ENCODE data around the gene LHPP.

Gene LHPP

GRCh38 chr10:124525751-124526600 is 64.4 kb downstream of the LHPP start:
- Histone ChIP-seq H3K27me3 (ENCODE audit: control insufficient read depth in 1 of 2, insufficient read depth in 2 of 2, low read length in 2 of 2) (no peaks in the 10 kb centered on the region), H3K9ac (ENCODE audit: low read length) (no peak overlapping the region), H3K36me3 (ENCODE audit: insufficient read depth, low read length) (no peaks in the 10 kb centered on the region), H3K4me1 (ENCODE audit: insufficient read depth, low read length) (peaks cover 40% of the 10 kb centered on the region), H3K27ac (ENCODE audit: low read depth, low read length) (peak overlapping the region; percentile 85), H3K9me3 (ENCODE audit: low read length) (no peaks in the 10 kb centered on the region), H3K4me3 (ENCODE audit: low read depth in 1 of 2, low read length in 2 of 2) (no peak overlapping the region)

DNA sequence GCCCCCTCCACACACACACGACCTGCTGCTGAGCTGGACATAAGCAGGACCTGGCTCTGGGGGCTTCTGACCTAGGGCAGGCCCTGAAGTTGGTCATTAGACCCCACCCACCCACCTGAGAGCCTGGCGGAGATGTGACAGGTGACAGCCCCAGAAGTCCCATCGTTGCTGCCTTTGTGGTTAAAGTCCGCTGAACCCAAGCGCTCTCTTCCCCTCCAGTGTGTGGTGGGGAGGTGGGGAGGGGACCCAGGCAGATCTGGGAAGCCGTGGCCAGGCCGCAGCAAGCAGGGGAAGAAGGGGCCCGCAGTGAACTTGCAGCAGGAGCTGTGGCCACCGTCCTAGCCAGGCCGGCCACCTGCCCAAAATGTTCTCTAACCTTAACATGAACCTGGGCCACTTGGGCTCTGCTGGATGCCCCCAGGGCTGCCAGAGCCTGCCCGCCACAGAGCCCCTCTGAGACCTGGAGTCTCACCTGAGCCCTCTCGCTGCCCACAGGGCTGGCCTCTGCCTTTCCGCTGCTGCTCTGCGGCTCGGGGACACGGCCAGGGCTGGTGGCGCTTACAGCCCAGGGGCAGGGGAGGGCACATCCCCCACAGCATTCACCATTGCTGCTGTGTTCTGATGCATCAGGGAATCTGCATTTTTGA is 65.1 kb downstream of the LHPP start:
- H3K9me3 ChIP-seq (ENCODE audit: low read length) = no peaks in the 10 kb centered on the region
- no peaks in the 10 kb centered on the region for H3K36me3 ChIP-seq (ENCODE audit: insufficient read depth, low read length)
- H3K27me3 ChIP-seq (ENCODE audit: control insufficient read depth in 1 of 2, insufficient read depth in 2 of 2, low read length in 2 of 2) = no peaks in the 10 kb centered on the region
- H3K9ac ChIP-seq (ENCODE audit: low read length) = no peak overlapping the region
- H3K27ac ChIP-seq (ENCODE audit: low read depth, low read length) = peak overlapping the region; percentile 1
- H3K4me3 ChIP-seq (ENCODE audit: low read depth in 1 of 2, low read length in 2 of 2) = no peak overlapping the region
- peaks cover 40% of the 10 kb centered on the region for H3K4me1 ChIP-seq (ENCODE audit: insufficient read depth, low read length)

DNA sequence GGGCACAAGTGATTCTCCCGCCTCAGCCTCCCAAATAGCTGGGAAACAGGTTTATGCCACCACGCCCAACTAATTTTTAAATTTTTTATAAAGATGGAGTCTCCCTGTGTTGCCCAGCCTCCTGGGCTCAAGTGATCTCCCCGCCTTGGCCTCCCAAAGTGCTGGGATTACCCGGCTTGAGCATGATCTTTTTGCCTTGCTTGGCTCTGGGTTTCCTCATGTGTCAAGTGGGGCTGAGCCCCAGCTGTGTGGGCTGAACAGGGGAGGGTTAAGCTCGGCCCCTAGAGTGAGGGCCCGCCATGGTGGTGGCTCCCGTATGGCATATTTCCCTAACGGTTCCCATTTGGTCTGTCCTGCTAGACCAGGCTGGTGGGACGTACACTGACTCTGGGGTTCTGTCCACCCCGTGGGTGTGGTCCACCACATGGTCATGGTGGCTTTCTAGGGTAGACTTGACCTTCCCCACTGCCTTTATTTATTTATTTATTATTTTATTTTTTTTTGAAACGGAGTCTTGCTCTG is 66.3 kb downstream of the LHPP start:
- Histone ChIP-seq H3K9me3 (ENCODE audit: low read length) (no peaks in the 10 kb centered on the region), H3K9ac (ENCODE audit: low read length) (no peak overlapping the region), H3K36me3 (ENCODE audit: insufficient read depth, low read length) (no peaks in the 10 kb centered on the region), H3K4me3 (ENCODE audit: low read depth in 1 of 2, low read length in 2 of 2) (no peak overlapping the region), H3K4me1 (ENCODE audit: insufficient read depth, low read length) (peaks cover 29% of the 10 kb centered on the region), H3K27ac (ENCODE audit: low read depth, low read length) (no peak overlapping the region), H3K27me3 (ENCODE audit: control insufficient read depth in 1 of 2, insufficient read depth in 2 of 2, low read length in 2 of 2) (no peaks in the 10 kb centered on the region)

- Histone ChIP-seq H3K4me1 (ENCODE audit: insufficient read depth, low read length) (peaks cover 11% of the 10 kb centered on the region), H3K4me3 (ENCODE audit: low read depth in 1 of 2, low read length in 2 of 2) (no peak overlapping the region), H3K9ac (ENCODE audit: low read length) (no peak overlapping the region), H3K9me3 (ENCODE audit: low read length) (no peaks in the 10 kb centered on the region), H3K27ac (ENCODE audit: low read depth, low read length) (no peak overlapping the region), H3K36me3 (ENCODE audit: insufficient read depth, low read length) (no peaks in the 10 kb centered on the region), H3K27me3 (ENCODE audit: control insufficient read depth in 1 of 2, insufficient read depth in 2 of 2, low read length in 2 of 2) (no peaks in the 10 kb centered on the region)
Measured at GRCh38 chr10:124529661-124530214, 68.1 kb downstream of the LHPP start.

GRCh38 chr10:124530215-124530665 is 68.6 kb downstream of the LHPP start:
- Histone ChIP-seq H3K9ac (ENCODE audit: low read length) (no peak overlapping the region), H3K4me3 (ENCODE audit: low read depth in 1 of 2, low read length in 2 of 2) (no peak overlapping the region)

GRCh38 chr10:124530816-124531215 is 69.2 kb downstream of the LHPP start:
- Histone ChIP-seq H3K4me1 (ENCODE audit: insufficient read depth, low read length) (peaks cover 2% of the 10 kb centered on the region), H3K9me3 (ENCODE audit: low read length) (no peaks in the 10 kb centered on the region), H3K27ac (ENCODE audit: low read depth, low read length) (peak overlapping the region; percentile 16), H3K9ac (ENCODE audit: low read length) (no peak overlapping the region), H3K4me3 (ENCODE audit: low read depth in 1 of 2, low read length in 2 of 2) (no peak overlapping the region), H3K27me3 (ENCODE audit: control insufficient read depth in 1 of 2, insufficient read depth in 2 of 2, low read length in 2 of 2) (no peaks in the 10 kb centered on the region), H3K36me3 (ENCODE audit: insufficient read depth, low read length) (no peaks in the 10 kb centered on the region)

More at GRCh38 chr10:124530215-124530665, 68.6 kb downstream of the LHPP start:
- H3K36me3 ChIP-seq (ENCODE audit: insufficient read depth, low read length) = no peaks in the 10 kb centered on the region
- H3K27ac ChIP-seq (ENCODE audit: low read depth, low read length) = peak overlapping the region; percentile 16
- H3K4me1 ChIP-seq (ENCODE audit: insufficient read depth, low read length) = peaks cover 6% of the 10 kb centered on the region
- H3K27me3 ChIP-seq (ENCODE audit: control insufficient read depth in 1 of 2, insufficient read depth in 2 of 2, low read length in 2 of 2) = no peaks in the 10 kb centered on the region
- H3K9me3 ChIP-seq (ENCODE audit: low read length) = no peaks in the 10 kb centered on the region

GRCh38 chr10:124532106-124532641 is 70.6 kb downstream of the LHPP start:
- H3K4me3 ChIP-seq (ENCODE audit: low read depth in 1 of 2, low read length in 2 of 2) = no peak overlapping the region
- no peaks in the 10 kb centered on the region for H3K9me3 ChIP-seq (ENCODE audit: low read length)
- no peak overlapping the region for H3K27ac ChIP-seq (ENCODE audit: low read depth, low read length)
- H3K4me1 ChIP-seq (ENCODE audit: insufficient read depth, low read length) = peaks cover 5% of the 10 kb centered on the region
- H3K36me3 ChIP-seq (ENCODE audit: insufficient read depth, low read length) = no peaks in the 10 kb centered on the region
- no peak overlapping the region for H3K9ac ChIP-seq (ENCODE audit: low read length)
- no peaks in the 10 kb centered on the region for H3K27me3 ChIP-seq (ENCODE audit: control insufficient read depth in 1 of 2, insufficient read depth in 2 of 2, low read length in 2 of 2)

GRCh38 chr10:124532788-124533187 is 71.2 kb downstream of the LHPP start:
- Histone ChIP-seq H3K4me1 (ENCODE audit: insufficient read depth, low read length) (peaks cover 5% of the 10 kb centered on the region), H3K36me3 (ENCODE audit: insufficient read depth, low read length) (no peaks in the 10 kb centered on the region), H3K9me3 (ENCODE audit: low read length) (no peaks in the 10 kb centered on the region), H3K27ac (ENCODE audit: low read depth, low read length) (no peak overlapping the region), H3K27me3 (ENCODE audit: control insufficient read depth in 1 of 2, insufficient read depth in 2 of 2, low read length in 2 of 2) (no peaks in the 10 kb centered on the region), H3K4me3 (ENCODE audit: low read depth in 1 of 2, low read length in 2 of 2) (no peak overlapping the region), H3K9ac (ENCODE audit: low read length) (no peak overlapping the region)

DNA sequence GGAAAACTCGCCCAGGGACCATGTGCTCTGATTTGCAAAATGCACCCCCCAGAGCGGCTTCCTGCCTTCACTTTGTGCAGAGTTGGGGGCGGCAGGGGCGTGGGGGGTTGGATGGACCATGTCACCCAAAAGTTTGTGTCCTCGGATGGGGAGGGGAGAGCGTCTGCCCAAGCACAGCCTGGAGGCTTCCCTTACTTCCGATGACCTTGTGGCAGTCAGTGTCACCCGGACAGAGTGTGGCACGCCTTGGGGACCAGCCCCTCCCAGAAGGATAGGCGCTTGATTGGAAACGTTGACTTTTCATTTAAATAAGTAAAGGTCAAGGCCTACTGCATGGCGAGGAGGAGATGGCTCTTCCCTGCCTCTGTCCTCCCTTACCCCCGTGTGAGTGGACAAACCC is 71.6 kb downstream of the LHPP start:
- H3K36me3 ChIP-seq (ENCODE audit: insufficient read depth, low read length) = no peaks in the 10 kb centered on the region
- H3K4me3 ChIP-seq (ENCODE audit: low read depth in 1 of 2, low read length in 2 of 2) = no peak overlapping the region
- H3K9me3 ChIP-seq (ENCODE audit: low read length) = no peaks in the 10 kb centered on the region
- H3K9ac ChIP-seq (ENCODE audit: low read length) = no peak overlapping the region
- peaks cover 5% of the 10 kb centered on the region for H3K4me1 ChIP-seq (ENCODE audit: insufficient read depth, low read length)
- no peaks in the 10 kb centered on the region for H3K27me3 ChIP-seq (ENCODE audit: control insufficient read depth in 1 of 2, insufficient read depth in 2 of 2, low read length in 2 of 2)
- H3K27ac ChIP-seq (ENCODE audit: low read depth, low read length) = no peak overlapping the region

DNA sequence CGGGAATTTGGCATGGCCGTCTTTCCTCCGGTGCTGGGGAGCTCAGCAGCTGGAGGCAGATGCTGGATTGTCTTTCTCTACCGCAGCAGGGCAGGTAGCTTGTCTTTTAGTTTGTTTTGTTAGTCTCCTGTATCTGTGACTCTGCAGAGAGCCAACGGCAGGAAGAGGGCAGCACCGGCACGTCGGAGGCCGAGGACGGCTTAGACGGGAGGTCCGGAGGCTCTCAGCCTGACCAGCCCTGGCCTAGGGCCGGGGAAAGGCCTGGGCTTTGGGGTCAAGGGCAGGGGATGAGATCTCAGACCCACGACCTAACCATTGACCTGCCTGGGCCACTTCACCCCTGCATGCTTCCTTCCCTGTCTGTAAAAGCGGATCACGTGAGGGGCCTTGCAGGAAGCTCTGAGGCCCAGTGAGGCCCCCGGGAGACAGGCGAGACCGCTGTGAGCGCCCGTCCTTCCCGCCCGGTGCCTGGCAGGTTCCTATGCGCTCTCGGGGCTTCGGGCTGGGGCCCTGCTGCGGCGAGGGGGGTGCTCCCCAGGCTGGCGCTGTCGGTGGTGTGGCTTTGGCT is 72.7 kb downstream of the LHPP start:
- Histone ChIP-seq H3K27ac (ENCODE audit: low read depth, low read length) (no peak overlapping the region), H3K9ac (ENCODE audit: low read length) (no peak overlapping the region), H3K9me3 (ENCODE audit: low read length) (no peaks in the 10 kb centered on the region)

More for the DNA sequence above, 72.7 kb downstream of the LHPP start:
- no peaks in the 10 kb centered on the region for H3K36me3 ChIP-seq (ENCODE audit: insufficient read depth, low read length)
- H3K4me1 ChIP-seq (ENCODE audit: insufficient read depth, low read length) = peaks cover 5% of the 10 kb centered on the region
- no peak overlapping the region for H3K4me3 ChIP-seq (ENCODE audit: low read depth in 1 of 2, low read length in 2 of 2)
- H3K27me3 ChIP-seq (ENCODE audit: control insufficient read depth in 1 of 2, insufficient read depth in 2 of 2, low read length in 2 of 2) = no peaks in the 10 kb centered on the region
